GM19395 (cell line): ENCODE results near the gene GINS3.
"Not testable (repeated sequence)": the region's sequence is repeated elsewhere in the genome, so short reads cannot be mapped to it uniquely, and the experiment has no call there.

Experiments used
- ATAC-seq: cut with Tn5 transposase; IDR thresholded peaks from one replicate; pipeline ENCODE4 v1.9.1; 2021; ENCODE audit warnings: mild to moderate bottlenecking, moderate library complexity; ENCODE audit not compliant: unreplicated experiment

GINS3 gene

GRCh38 chr16:58385218-58385773, 7.0 kb upstream of the GINS3 start:
- no peak for ATAC-seq

- no peak for ATAC-seq
Observed at GRCh38 chr16:58389724-58390123, 2.5 kb upstream of the GINS3 start.

- peak; percentile 31 for ATAC-seq
Observed at GRCh38 chr16:58393138-58393504, 850 bp downstream of the GINS3 start.

- ATAC-seq: not testable (repeated sequence)
Observed at GRCh38 chr16:58396897-58397296, 4.6 kb downstream of the GINS3 start.

- ATAC-seq: no peak
Observed at GRCh38 chr16:58399718-58400633, 7.7 kb downstream of the GINS3 start.

- ATAC-seq: not testable (repeated sequence)
Observed at GRCh38 chr16:58401305-58401704, 9.0 kb downstream of the GINS3 start.

- ATAC-seq: no peak
Observed at GRCh38 chr16:58402796-58403195, 10.5 kb downstream of the GINS3 start.

GRCh38 chr16:58409316-58409973, 17.2 kb downstream of the GINS3 start:
- ATAC-seq: no peak

- no peak for ATAC-seq
Observed at GRCh38 chr16:58411336-58411735, 19.1 kb downstream of the GINS3 start.

- no peak for ATAC-seq
Observed at GRCh38 chr16:58411736-58412614, 19.7 kb downstream of the GINS3 start.

GRCh38 chr16:58412615-58412970, 20.3 kb downstream of the GINS3 start:
- ATAC-seq: not testable (repeated sequence)

GRCh38 chr16:58413359-58413758, 21.1 kb downstream of the GINS3 start:
- ATAC-seq: no peak

GRCh38 chr16:58415003-58415402, 22.7 kb downstream of the GINS3 start:
- no peak for ATAC-seq

GRCh38 chr16:58415961-58416360, 23.7 kb downstream of the GINS3 start:
- not testable (repeated sequence) for ATAC-seq

- no peak for ATAC-seq
Observed at GRCh38 chr16:58417035-58417434, 24.8 kb downstream of the GINS3 start.

- ATAC-seq: no peak
Observed at GRCh38 chr16:58417600-58417999, 25.3 kb downstream of the GINS3 start.

GRCh38 chr16:58418026-58418425, 25.8 kb downstream of the GINS3 start:
- ATAC-seq: no peak

- ATAC-seq: no peak
Observed at GRCh38 chr16:58418601-58419000, 26.3 kb downstream of the GINS3 start.

GRCh38 chr16:58419241-58419990, 27.1 kb downstream of the GINS3 start:
- ATAC-seq: no peak

GRCh38 chr16:58421059-58421458, 28.8 kb downstream of the GINS3 start:
- ATAC-seq: no peak
